ENCODE data around the gene HDAC4.
A peak's percentile ranks its signal among the peaks of the same experiment; 100 is the strongest.
"Not testable (repeated sequence)": the region's sequence is repeated elsewhere in the genome, so short reads cannot be mapped to it uniquely, and the experiment has no call there.

The HDAC4 gene

GRCh38 chr2:239051891-239052445, 348.9 kb downstream of the HDAC4 start:
- DNase-seq: no peak

- no peak for DNase-seq
Measured at GRCh38 chr2:239050252-239050649, 350.6 kb downstream of the HDAC4 start.

- peak; percentile 30 for DNase-seq
Measured at GRCh38 chr2:239049421-239050251, 351.2 kb downstream of the HDAC4 start.

- no peak for DNase-seq
Measured at GRCh38 chr2:239048736-239049135, 352.1 kb downstream of the HDAC4 start.

GRCh38 chr2:239047861-239048260, 353.0 kb downstream of the HDAC4 start:
- DNase-seq: no peak

- no peak for DNase-seq
Measured at GRCh38 chr2:239047420-239047819, 353.4 kb downstream of the HDAC4 start.

GRCh38 chr2:239046822-239047221, 354.0 kb downstream of the HDAC4 start:
- no peak for DNase-seq

GRCh38 chr2:239044336-239044735, 356.5 kb downstream of the HDAC4 start:
- no peak for DNase-seq

- no peak for DNase-seq
Measured at GRCh38 chr2:239043326-239043725, 357.5 kb downstream of the HDAC4 start.

GRCh38 chr2:239042551-239043320, 358.1 kb downstream of the HDAC4 start:
- no peak for DNase-seq

- no peak for DNase-seq
Measured at GRCh38 chr2:239042046-239042445, 358.8 kb downstream of the HDAC4 start.

- no peak for DNase-seq
Measured at GRCh38 chr2:239041062-239041461, 359.8 kb downstream of the HDAC4 start.

- DNase-seq: no peak
Measured at GRCh38 chr2:239040152-239040761, 360.6 kb downstream of the HDAC4 start.

- no peak for DNase-seq
Measured at GRCh38 chr2:239039479-239039861, 361.4 kb downstream of the HDAC4 start.

GRCh38 chr2:239038773-239039478, 361.9 kb downstream of the HDAC4 start:
- no peak for DNase-seq

- DNase-seq: not testable (repeated sequence)
Measured at GRCh38 chr2:239038284-239038683, 362.5 kb downstream of the HDAC4 start.

- no peak for DNase-seq
Measured at GRCh38 chr2:239037559-239037910, 363.3 kb downstream of the HDAC4 start.

- no peak for DNase-seq
Measured at GRCh38 chr2:239036819-239037558, 363.8 kb downstream of the HDAC4 start.

GRCh38 chr2:239035997-239036731, 364.7 kb downstream of the HDAC4 start:
- DNase-seq: no peak

GRCh38 chr2:239035361-239035814, 365.4 kb downstream of the HDAC4 start:
- no peak for DNase-seq
